NCI-H1694 (cell line): ENCODE measurements around the gene FEV.
A peak's percentile ranks its signal among the peaks of the same experiment; 100 is the strongest.

Experiments
- DNase-seq: peaks from one replicate; lab custom pipeline; 2025; lab: John Stamatoyannopoulos, UW

The FEV gene

DNA sequence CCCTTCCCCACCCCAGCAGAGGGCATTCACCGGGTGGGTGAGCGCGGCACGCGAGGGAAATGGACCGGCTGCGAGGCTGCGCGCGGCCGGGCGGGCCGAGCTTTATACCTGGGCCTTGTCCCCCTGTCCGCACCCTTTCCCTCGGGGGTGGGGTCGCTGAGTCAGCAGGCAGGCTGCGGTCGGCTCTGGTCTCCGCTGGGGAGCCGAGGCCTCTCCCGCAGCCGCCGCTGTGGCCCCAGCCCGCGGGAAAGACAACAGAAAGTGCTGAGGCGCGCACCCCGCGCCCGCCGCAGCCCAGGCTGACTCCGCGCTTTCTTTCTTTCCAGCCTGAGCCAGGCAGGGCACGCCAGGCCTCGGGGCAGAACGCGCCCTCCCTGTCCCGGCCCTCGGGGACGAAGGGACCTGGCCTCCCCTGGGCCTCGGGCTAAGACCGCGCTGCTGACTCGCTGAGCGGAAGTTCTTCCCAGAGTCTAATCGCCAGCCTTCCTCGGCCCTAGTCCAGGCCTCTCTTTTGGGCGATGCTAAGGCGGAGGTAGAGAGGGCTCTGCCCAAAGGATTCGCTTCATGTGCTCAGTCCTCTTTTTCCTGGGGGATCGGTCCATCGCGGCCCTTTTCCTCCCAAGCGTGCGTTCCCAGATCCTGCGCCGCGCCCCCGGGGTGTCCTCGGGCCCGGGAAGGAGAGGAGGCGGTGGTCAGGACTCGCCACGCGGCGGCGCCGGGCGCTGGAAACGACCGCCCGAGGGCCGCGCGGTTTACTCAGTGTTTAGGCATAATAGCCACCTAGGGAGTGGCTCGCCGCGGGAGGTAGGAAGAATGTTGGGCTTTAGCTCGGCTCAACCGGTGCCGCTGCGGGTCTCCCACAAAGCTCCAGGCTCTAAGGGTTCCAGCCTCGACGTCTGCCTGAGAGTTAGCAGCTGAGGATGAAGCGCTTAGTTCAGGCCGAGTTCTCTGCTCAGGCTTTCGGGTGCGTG, 8.6 kb upstream of the FEV start, which contains the start of gene CRYBA2:
TSS of gene CRYBA2 (minus strand) at position 78 of the 971 bp plus-strand sequence. CDS start 246 bp downstream, outside the sequence.
- DNase-seq: no peak

- DNase-seq: no peak
Observed at GRCh38 chr2:218992703-218993344, 7.8 kb upstream of the FEV start.

GRCh38 chr2:218992196-218992595, 7.2 kb upstream of the FEV start:
- DNase-seq: no peak

GRCh38 chr2:218991674-218992168, 6.7 kb upstream of the FEV start:
- no peak for DNase-seq

GRCh38 chr2:218990612-218991011, 5.6 kb upstream of the FEV start:
- DNase-seq: no peak

DNA sequence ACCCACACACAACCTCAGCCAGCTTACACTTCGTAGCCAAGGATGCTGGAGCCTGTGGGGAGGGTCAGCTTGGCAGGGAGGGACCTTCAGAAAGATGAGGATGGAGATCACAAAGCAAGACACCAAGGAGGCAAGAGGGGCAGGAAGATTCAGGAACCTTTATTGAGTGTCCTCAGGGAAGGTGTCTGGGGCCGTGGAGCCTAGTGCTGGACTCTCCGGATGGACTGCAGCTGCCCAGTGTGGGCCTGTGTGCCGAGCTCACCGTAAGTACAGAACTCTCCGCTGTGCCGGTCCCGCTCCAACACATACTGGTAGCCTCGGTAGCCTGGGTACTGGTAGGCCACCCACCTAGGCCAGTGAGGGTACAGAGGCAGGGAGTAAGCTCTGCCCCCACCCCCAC, 5.1 kb upstream of the FEV start:
- no peak for DNase-seq

- DNase-seq: no peak
Observed at GRCh38 chr2:218988650-218989049, 3.7 kb upstream of the FEV start.

GRCh38 chr2:218988164-218988563, 3.2 kb upstream of the FEV start:
- DNase-seq: no peak

DNA sequence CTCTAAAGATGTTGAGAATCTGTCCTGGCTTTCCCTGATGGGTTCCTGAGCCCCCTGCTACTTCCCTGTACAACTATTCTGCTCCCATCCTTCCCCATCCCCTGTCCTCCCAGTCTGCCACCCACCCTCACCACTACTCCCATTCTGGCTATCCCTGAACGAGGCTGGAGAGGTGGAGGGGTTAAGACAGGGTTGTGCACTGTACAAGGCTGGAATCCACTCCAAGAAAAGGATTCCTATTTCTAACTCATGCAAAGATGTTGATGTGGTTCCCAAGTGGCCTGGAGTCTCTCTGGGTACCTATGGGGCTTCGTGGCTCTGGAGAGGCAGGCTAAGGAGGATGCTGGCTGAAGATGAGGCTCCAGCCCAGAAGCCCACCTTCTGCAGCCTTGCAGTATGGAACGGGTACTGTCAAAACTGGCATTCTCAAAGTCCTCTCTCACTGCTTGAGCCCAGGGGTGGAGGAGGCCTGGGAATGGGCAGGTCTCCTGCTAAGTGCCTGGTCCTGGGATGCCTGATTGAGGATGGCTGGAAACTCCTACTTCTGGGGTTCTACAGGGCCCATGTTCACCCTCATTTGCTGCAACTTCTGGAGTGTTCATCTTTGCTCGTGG, 1.3 kb upstream of the FEV start:
- no peak for DNase-seq

DNA sequence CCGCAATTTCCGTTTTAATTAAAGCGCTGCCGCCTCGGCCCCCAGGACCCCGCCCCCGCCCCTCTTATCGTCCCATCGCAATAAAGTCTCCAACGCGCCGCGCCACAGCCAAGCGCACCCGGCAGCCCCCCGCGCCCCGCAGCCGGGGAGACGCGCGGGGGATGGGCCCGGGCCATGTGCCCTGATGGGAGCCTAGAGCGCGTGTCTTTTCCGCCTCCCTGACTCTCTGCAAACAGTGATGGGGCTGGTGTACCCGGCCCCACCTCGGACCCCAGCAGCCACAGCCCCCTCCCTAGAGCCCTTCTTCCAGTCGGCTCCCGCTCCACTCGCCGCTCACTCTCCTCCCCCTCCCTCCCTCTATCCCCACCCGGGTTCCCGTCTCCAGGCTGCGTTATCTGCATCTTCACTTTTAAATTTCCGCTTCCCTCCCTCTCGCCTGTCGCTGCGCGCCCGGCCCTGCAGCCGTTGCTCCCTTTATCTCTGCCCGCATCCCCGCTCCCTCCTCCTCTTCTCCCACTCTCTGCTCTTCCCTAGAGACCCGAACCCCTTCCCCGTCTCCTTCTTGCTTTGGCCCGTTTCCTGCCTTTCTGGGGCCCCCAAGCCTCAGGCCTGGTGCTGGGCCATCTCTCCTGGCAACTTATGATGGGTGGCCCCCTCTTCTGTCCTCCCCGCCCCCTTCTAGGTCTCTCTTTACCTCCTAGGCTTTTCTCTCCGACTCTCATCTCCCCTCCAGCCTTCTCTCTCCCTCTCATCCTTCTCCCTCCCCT, 524 bp upstream of the FEV start:
- DNase-seq: no peak

DNA sequence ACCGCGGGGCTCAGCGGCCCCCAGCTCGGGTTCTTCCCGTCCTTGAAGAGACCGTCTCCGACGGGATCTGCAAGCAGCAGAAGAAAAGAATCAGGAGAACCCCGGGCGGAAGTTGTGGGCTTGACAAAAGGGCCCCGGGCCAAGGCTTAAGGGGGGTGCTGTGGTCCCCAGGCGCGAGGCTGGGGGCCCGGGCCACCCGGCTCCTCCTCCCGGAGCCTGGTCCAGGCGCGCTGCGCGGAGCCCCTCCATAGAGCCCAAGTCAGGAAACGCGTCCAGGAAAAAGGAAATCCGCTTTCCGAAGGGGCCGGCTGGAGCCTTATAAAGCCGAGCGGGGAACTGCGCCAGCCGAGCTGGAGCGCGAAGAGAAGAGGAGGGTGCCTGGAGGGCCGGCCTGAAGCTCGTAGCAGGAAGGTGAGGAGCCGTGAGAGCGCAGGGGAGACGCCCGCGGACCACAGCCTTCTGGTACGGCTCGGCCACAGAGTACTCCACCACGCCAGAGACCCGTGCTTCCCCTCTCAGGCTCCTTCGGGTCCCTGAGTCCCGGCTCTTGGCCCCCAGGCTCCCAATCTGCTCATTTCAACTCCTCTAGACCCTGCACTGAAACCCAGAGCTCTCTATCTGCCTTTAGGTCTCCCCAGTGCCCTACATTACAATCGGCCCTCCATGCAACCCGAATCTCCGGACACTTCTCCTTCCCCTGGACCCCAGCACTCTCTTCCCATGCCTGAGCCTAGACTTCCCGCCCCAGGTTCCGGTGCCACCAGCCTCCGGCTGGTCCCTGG, 554 bp downstream of the FEV start:
- DNase-seq: no peak

DNA sequence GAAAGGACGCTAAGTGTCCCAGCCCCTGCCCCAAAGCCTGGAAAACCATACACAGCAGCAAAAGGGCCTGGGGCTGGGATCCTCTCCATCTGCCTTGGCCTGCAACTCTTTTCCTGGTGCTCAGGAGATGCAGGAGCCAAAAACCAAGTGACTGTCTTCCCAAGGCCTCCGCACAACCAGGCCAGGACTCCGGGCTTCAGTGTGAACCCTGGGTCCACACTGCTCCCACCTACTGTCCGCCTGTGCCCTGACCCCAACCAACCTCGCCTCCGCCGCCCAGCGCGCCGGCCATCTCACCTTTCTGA, 1.1 kb downstream of the FEV start:
- DNase-seq: no peak

DNA sequence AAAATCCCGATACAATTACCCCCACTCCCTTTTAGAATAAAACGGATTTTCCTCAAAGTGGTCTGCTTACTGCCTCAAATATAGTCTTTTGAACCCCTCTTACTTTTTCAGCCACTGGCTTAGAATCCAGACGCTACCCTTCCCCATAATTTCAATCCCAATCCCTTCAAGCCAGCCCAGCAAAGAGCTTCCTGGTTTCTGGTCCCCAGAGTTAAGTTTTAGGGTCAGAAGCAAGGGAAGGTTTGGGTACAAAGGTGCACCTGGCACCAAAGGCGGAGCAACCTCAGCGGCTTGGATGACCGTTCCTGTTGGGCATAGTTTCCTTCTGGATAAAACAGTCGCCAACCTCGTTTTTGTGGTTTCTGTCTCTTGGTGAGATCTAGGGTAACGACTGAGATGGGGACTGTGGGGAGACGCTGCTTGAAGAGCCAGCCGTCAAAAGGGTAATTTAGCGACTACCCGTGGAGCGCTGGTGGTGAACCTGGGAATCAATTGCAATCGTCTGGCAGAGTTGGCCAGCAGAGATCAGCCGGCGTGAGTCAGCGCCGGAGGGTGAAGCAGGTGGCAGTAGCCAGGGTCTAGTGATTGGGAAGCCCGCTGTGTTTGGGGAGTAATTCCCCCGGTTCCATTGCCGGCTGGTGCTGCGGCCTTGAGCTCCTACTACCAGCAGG, 1.6 kb downstream of the FEV start:
- DNase-seq: no peak

- DNase-seq: no peak
Observed at GRCh38 chr2:218982586-218983262, 2.3 kb downstream of the FEV start.

DNA sequence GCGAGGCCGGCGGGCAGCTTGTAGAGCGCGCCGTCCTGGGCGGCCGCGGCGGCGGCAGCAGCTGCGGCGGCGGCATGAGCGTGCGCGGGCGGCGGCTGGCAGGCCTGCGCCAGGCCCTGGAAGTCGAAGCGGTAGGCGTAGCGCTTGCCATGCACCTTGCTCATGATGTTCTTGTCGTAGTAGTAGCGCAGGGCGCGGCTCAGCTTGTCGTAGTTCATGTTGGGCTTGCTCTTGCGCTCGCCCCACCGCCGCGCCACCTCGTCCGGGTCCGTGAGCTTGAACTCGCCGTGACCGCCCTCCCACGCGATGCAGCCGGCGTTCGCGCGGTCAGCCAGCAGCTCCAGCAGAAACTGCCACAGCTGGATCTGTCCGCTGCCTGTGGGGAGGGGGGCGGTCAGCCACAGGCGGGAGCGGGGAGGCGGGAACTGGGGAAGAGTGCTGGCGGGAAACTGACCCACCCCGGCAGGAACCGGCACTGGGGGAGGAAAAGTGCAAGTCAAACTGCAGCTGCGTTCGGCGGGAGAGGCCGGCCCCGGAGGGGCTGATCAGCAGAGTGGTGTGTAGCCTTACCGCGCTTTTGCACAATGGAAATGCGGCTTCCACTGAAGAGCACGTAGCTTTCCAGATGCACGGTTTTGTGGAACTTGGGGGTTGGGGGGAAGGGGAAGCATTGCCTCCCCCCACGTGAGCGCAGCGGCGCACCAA, 3.0 kb downstream of the FEV start:
- no peak for DNase-seq

DNA sequence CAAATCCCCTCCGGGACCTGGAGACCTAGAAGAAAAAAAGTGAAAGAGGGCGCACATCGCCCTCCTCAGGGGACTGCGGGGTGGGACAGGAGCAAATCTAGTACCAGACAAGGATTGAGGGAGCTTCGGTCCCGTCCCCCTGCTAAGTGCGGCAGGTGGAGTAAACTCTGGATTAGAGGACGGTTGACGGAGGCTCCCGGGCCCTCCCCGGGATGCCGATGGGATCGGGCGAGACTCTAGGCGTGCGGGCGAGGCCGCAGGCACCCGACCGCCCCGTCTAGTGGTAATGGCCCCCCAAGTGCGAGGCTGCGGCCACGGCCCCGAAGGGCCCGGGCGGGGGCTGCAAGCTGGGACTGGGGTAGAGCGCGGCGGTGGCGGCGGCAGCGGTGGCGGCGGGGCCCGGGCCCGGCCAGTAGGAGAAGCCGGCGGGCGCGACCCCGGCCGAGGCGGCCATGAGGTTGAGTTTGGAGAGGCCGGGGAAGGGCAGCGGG, 3.5 kb downstream of the FEV start:
- DNase-seq: peak; percentile 67

DNA sequence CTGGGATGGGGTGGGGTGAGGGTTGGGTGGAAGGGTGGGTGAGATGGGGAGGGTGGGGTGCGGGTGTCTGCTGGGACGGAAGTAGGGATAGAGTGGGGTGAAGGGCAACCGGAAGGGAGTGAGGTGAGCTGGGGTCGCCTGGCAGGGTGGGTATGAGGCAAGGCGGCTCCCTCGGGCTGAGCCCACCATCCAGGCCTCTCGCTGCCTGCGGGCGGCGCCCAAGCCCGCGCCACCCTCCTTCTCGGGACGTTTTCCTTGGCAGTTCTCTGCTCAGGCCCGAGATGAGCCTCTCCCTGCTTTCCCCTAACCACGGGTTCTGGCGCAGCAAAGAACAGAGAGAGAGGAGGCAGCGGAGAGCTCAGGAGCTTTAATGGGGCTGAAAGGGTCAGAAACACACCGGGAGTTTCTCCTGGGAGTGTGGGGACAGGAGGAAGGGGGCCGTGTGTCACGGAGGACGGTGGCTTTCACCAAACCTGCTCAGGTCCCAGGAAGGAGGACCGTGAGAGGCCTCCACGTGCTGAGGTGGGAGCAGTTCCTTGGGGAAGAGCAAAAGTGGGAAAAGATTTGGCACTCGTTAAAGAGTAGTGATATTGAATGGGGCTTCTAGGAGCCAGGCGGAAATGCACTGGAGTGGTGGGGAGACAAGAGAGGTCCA, 4.1 kb downstream of the FEV start:
- peak; percentile 73 for DNase-seq

GRCh38 chr2:218979846-218980734, 4.9 kb downstream of the FEV start:
- peak; percentile 93 for DNase-seq
